ENCODE data around the gene PLCB1.

GRCh38 chr20:8664778-8665177 is 532.7 kb downstream of the PLCB1 start:
- TF ChIP-seq CTCF (conservative IDR thresholded peaks at IDR 0.05 in 1 of 2, IDR thresholded peaks at IDR 0.05 in 1 of 2; ENCODE audit: low read depth in 1 of 2, low read length in 2 of 2) (no peak), EZH2 (IDR thresholded peaks at IDR 0.05; ENCODE audit: low read length, missing control alignments) (no peak)
